ENCODE measurements around the gene TRIP10.

Gene TRIP10

DNA sequence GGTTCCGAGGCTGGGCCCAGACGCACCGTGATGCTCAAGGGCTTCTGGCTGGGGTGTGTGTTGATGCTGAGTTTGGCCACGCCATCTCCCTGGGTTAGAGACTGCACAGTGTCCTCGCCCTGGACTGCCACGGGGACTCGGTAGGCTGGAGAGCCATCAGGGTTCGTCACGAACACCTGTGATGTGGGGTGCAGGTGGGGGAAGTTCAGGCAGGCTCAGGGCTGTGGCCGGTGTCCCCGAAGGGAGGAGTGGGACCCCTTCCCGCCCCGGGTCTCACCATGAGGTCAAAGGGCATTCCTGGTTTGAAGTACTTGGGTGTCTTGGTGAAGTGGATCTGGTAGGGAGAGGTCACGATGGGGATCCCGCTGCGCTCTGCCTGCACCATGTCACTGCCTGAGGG, 27.2 kb upstream of the TRIP10 start:
- DNase-seq, result no peak

GRCh38 chr19:6712692-6713670, 26.5 kb upstream of the TRIP10 start:
- DNase-seq, result no peak

DNA sequence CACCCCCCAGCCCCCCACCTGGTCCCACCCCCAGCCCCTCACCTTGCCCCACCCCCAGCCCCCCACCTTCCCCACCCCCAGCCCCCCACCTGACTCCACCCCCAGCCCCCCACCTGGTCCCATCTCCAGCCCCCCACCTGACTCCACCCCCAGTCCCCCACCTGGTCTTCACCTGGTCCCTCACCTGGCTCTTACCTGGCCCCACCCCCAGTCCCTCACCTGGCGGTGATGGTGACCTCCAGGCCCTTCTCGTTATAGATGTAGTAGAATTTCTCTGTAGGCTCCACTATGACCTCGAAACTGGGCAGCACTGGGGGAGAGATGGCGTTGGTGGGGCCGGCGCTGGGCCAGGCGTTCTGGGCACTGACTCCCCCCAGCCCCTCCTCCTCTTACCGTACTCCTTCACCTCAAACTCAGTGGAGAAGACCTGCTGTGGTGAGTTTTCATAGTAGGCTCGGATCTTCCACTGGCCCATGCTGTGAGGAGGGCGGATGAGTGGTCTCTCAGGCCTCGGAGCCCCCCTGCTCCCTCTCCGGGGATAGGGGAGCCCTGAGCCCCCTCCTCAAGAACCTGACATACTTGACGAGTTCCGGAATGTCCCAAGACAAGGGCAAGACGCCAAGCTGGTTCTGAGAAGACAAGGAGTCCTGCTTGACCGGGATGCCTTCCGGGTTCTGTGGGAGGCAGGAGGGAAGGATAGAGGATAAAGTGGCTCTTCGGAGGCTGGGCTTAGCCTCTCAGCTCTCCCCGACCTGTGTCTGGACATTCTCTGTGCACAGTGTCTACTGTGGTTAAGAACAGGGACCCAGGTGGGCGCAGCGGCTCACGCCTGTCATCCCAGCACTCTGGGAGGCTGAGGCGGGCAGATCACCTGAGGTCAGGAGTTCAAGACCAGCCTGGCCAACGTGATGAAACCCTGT, 25.4 kb upstream of the TRIP10 start:
- DNase-seq, result no peak

DNA sequence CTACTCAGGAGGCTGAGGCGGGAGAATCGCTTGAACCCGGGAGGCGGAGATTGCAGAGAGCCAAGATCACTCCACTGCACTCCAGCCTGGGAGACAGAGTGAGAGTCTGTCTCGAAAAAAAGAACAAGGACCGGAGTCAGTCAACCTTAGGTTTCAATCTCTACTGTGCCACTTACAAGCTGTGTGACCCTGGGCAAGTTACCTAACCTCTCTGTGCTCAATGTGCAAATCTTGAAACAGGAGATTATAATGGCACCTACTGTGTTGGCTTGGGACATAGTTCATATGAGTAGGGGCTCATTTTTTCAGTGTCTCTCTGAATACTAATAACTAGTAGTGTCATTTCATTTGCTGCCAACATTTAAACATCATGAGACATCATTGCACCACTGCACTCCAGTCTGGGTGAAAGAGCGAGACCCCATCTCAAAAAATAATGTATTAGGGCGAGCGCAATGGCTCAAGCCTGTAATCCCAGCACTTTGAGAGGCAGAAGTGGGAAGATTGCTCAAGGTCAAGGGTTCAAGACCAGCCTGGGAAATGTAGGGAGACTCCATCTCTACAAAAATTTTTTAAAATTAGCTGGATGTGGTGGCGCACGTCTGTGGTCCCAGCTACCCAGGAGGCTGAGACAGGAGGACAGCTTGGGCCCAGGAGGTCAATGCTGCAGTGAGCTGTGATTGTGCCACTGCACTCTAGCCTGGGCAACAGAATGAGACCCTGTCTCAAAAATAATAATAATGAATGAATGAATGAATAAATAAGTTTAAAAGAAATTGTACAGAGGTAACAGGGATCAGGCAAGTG, 24.5 kb upstream of the TRIP10 start:
- no peak for DNase-seq

DNA sequence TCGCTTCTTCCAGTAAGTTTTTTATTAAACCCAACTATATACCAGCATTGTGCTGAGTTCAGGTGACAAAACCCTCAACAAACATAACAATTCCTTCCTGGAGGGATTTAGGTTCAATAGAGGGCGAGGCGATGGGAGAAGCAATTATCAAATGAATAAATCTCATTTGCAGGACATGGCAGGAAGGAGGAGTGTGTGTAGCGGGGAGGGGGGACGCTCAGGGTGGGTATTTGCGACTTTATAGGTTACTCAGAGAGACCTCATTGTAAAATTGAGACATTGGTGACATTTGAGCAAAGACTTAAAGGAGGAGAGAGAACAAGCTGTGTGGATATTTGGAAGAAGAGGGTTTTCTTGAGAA, 22.9 kb upstream of the TRIP10 start:
- DNase-seq, result no peak

GRCh38 chr19:6717036-6717435, 22.4 kb upstream of the TRIP10 start:
- no peak for DNase-seq

DNA sequence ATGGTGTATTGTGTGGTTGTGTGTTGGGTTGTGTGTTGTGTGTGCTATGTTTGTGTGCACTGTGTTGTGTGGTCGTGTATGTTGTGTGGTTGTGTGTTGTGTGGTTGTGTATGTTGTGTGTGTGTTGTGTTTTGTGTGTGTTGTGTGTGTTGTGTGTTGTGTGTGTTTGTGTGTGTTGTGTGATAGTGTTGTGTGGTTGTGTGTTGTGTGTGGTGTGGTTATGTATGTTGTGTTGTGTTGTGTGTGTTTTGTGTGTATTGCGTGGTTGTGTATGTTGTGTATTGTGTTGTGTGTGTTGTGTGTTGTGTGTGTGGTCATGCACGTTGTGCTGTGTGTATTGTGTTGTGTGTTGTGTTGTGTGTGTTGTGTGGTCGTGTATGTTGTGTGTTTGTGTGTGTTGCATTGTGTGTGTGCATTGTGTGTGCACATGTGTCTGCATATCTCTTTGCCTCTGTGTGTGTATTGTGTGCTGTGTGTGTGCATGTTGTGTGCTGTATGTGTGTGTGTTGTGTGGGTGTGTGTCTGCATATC, 22.0 kb upstream of the TRIP10 start:
- no peak for DNase-seq

- no peak for DNase-seq
Observed at GRCh38 chr19:6718111-6718740, 21.3 kb upstream of the TRIP10 start.

DNA sequence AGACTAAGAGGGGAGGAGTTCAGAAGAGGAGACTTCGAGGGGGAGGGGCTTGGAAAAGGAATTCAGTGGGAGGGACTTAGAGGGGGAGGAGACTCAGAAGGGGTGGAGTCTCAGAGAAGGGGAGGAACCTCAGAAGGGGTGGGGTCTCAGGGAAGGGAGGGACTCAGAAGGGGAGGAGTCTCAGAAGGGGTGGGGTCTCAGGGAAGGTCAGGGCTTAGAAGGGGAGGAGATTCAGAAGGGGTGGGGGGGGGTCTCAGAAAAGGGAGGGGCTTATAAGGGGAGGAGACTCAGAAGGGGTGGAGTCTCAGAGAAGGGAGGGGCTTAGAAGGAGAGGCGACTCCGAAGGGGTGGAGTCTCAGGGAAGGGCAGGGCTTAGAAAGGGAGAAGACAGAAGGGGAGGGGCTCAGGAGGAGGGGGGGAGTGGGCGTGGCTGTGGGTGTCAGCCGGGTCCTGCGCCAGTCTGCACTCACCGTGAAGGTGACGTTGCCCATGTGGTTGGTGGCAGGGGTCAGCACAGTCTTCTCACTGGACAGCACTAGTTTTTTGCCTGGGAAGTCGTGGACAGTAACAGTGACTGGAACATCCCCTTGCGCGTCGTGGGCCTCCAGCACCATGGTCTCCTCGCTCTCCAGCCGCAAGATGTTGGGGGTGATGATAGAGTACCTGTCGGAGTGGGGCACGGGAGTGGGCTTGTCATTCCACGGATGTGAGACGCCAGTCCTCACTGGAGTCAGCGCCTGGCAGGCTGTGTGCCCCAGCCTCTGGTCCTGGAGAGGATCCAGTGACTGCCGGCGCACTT, 20.5 kb upstream of the TRIP10 start:
- no peak for DNase-seq

GRCh38 chr19:6719540-6719861, 20.0 kb upstream of the TRIP10 start:
- DNase-seq, result no peak

DNA sequence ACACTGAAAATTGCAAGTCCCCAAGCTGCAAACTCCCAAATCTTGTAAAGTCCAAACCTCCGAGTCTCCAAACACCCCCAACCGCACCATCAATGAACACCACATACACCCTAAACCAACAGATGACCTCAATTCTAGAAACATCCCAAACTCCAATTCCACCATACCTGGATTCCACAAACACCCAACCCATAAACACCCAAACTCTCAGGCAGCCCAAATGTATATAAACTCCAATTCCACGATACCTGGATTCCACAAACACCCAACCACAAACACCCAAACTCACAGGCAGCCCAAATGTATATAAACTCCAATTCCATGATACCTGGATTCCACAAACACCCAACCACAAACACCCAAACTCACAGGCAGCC, 19.5 kb upstream of the TRIP10 start:
- no peak for DNase-seq

- no peak for DNase-seq
Observed at GRCh38 chr19:6720369-6721137, 18.9 kb upstream of the TRIP10 start, which contains the start of gene C3. C3 (minus strand) TSS chr19:6720650; CDS start chr19:6720589, 61 bp downstream.

GRCh38 chr19:6721138-6721474, 18.4 kb upstream of the TRIP10 start:
- no peak for DNase-seq

GRCh38 chr19:6721773-6722172, 17.7 kb upstream of the TRIP10 start:
- no peak for DNase-seq

DNA sequence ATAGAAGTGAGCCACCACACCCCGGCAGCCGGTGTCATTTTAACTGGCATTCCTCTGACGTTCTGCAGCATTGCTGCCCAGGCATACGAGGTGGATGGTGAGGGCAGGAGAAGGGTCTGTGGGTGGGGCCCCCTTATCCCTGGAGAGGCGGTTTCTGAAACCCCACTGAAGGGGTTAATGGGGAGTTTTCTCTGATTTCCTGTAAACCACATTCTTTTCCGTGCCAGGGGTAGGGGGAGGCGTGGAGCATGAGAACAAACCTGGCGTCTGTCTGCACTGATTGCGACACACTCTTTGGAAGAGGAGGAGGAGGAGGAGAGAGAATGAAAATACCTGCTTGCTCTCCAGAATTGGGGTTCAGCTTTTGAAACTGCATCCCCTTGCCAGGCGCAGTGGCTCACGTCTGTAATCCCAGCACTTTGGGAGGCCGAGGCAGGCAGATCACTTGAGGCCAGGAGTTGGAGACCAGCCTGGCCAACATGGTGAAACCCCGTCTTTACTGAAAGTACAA, 16.3 kb upstream of the TRIP10 start:
- no peak for DNase-seq

GRCh38 chr19:6723738-6724137, 15.7 kb upstream of the TRIP10 start:
- no peak for DNase-seq

- DNase-seq, result no peak
Observed at GRCh38 chr19:6724631-6725492, 14.6 kb upstream of the TRIP10 start.

DNA sequence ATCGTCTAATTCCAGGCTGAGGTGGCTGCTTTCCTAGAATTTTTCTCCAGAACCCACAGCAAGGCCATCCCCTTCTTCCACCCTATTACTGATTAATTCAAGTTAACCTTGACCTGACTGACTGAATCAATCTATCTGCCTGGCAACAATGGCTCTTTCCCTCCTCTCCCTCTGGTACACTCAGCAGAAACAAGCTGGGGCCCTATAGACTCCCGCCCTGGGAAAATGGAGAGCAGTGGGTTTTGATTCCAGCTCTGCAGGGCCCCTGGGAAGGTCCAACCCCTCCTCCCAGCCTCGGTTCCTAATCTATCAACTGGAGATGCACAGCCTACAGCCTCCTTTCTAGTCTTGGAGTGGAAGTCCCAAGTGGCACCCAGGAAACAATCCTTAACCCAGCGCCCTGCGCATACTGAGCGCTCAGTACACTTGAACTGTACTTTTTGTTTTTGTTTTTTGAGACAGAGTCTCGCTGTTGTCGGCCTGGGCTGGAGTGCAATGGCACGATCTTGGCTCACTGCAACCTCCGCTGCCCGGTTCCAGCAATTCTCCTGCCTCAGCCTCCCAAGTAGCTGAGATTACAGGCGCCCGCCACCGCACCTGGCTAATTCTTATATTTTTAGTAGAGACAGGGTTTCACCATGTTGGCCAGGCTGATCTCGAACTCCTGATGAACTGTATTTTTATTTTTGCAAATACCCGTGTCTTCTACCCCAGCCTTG, 13.8 kb upstream of the TRIP10 start:
- DNase-seq, result no peak

GRCh38 chr19:6728346-6728745, 11.1 kb upstream of the TRIP10 start:
- DNase-seq, result no peak

All from activated CD4-positive, alpha-beta T cell treated with anti-CD3 and anti-CD28 coated beads for 4 hours (primary cell).